Esophagus muscularis mucosa (tissue), 4 donors: Measurements from ENCODE around the gene UBIAD1.

Experiments used
- CTCF ChIP-seq, 3 experiments: fragments of 200-600 bp in 2 of 3; fragments of 450-650 bp in 1 of 3; sonication (generic) in 2 of 3; IDR thresholded peaks; one replicate each; pipeline ENCODE4 v1.5.1; 2017 to 2019; ENCODE audit warnings: antibody characterized with exemption in 3 of 3, mild to moderate bottlenecking in 2 of 3, moderate library complexity in 1 of 3
- EP300 ChIP-seq: sonication (generic); formaldehyde crosslinking; IDR thresholded peaks from one replicate; pipeline ENCODE4 v1.6.1; 2017; ENCODE audit warnings: antibody characterized with exemption
- POLR2A ChIP-seq: fragments of 450-650 bp; IDR thresholded peaks from one replicate; pipeline ENCODE4 v1.6.1; 2017; ENCODE audit warnings: antibody characterized with exemption, moderate library complexity, mild to moderate bottlenecking, low read depth
- POLR2AphosphoS5 ChIP-seq, 2 donors: sonication (generic); formaldehyde crosslinking; IDR thresholded peaks; one replicate each; pipeline ENCODE4 v1.6.1; 2017; ENCODE audit warnings: antibody characterized with exemption in 2 of 2

DNA sequence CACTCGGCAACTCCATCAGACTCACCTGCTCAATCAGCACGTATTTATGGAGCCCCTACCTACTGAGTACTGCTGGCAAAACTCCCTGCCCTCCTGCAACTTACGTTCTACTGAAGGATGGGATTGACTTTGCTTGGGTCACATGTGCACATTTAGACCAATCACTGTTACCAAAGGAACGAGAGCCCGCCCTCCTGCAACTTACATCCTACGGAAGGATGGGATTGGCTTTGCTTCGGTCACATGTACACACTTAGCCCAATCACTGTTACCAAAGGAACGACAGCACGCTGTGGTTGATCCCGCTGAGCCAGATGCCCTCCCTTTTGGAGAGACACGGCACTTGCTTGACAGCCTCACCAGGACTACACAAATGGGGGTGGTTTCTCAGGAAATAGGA lies 46.0 kb downstream of the UBIAD1 start:
- no peak for TF ChIP-seq CTCF (IDR thresholded peaks at IDR 0.05)
- TF ChIP-seq POLR2AphosphoS5 (IDR thresholded peaks at IDR 0.05): no peak
- TF ChIP-seq POLR2A: no peak
- TF ChIP-seq EP300: no peak
